NCI-H526 treated with DMSO at 0.1 percent for 48 hours (cell line): ENCODE data around the gene KCNJ12.
"Not testable (repeated sequence)": the region's sequence is repeated elsewhere in the genome, so short reads cannot be mapped to it uniquely, and the experiment has no call there.

Experiments
- DNase-seq: peaks from one replicate; lab custom pipeline; 2025; lab: John Stamatoyannopoulos, UW

KCNJ12 gene

DNA sequence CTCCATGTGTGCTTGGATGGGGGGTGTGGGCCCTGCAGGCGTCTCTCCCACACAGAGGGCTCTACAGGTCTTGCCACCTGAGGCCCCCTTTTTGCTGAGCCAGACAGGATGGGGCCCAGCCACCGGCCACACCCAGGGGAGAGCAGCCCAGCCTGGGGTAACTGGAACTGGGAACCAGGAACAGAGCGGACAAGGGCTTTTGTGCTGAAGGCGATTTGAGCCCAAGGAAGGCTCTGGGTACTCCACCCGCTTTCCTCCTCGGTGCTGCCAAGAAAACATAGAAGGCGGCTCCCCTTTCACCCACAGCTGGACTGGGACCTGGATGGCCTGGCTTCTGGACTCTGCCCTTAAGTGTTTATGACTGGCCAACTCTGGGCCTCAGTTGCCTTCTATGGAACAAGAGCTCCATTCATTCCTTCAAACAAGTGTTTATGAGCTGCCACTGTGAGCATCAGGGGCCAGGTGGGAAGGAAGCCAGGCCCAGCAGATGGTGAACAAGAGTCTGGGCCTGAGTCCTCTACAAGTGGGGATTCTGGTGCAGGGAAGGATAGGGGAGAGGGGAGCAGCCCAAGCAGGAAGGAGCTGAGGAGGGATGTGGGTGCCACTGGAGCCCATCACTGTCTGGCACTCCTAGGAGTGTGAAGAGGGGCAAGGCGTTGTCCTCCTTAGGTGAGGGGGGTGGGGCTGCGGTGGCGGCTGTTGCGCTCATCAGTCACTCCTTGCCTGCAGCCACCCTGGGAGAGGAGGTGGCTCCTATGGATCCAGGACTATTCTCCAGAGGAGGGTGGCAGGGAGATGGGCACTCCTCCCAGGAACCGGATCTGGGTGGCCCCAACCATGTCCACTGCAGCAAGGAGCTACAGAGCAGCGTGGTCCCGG is 46.4 kb downstream of the KCNJ12 start:
- DNase-seq, result not testable (repeated sequence)

DNA sequence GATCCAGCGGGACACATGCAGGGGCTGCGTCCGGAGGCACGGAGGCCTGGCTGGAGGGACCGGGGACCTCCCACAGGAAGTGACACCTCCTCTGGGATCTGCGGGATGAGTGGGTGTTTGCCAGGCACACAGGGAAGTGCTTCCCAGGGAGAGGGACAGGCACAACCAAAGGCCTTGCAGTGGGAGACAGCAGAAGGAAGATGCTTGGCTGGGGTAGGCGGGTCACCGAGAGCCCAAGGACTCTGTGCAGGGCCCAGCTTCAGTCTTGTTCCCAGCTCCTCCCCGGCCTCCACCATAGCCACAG is 47.0 kb downstream of the KCNJ12 start:
- not testable (repeated sequence) for DNase-seq

DNA sequence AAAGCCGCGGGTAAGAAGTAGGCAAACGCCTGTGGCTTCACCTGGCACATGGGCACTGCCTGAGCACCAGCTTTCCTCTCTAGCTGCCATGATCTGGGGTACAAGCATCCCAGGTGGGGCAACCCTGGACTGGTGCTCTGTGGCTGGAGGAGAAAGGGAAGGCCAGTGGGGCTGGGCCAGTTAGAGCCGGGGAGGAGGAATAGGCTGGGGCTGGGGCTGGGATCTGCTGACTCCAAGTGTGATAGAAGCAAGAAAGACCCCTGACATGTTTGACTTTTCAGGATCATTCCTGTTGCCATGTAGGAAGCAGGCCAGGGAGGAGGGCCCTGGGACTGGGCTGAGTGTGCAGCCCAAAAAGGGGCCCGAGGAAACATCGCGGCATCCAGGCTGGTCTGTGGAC is 48.5 kb downstream of the KCNJ12 start:
- not testable (repeated sequence) for DNase-seq

DNA sequence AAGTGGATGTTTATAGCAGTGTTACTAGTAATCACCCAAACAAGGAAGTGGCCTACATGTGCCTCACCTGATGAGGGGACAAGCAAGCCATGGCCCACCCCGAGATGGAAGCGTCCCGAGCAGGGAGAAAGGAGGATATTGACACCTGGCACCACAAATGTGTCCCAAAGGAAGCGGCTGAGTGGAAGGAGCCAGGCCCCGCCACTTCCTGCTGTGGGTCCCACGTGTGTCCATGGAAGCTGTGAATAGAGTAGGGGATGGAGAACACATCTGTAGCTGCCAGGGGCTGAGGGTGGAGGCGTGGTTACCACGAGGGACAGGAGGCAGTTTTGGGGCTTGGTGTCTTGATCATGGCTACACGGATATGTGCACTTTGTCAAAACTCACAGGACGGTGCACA is 49.2 kb downstream of the KCNJ12 start:
- no peak for DNase-seq

DNA sequence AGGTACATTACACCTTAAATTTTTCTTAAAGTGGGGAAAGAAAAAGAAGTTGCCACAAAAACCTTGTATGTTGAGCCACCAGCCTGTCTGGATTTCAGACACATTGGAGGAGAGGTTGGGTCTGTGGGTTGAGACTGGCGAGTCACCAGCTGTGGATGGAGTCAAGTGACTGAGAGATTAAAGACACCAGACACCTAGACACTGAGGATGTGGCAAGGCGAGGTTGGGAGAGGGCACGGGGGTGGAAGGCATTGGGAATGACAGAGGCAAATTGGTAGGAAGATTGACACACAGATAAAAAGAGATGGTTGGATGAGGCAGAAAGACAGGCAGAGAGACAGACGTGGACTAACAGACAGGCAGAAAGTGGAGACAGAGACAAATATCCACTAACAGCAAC is 49.6 kb downstream of the KCNJ12 start:
- no peak for DNase-seq

DNA sequence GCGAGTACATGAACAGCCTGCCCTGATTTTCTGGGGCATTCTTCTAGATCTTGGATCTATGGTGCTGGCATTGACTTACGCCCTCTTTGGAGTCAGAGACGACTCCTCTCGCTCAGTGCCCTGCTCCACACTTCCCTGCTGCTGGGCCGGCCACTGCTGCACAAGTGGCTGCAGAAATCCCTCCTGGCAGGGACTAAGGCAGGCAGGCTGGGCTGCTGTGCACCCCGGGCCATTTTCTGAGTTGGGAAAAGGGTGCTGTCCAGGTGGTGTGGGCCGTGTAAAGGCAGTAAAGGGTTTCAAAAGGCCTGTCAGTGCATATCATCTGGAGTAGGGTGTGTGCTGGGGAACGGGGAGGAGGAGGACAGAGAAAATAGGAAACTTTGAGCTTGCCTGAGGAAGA is 50.1 kb downstream of the KCNJ12 start:
- DNase-seq, result not testable (repeated sequence)

DNA sequence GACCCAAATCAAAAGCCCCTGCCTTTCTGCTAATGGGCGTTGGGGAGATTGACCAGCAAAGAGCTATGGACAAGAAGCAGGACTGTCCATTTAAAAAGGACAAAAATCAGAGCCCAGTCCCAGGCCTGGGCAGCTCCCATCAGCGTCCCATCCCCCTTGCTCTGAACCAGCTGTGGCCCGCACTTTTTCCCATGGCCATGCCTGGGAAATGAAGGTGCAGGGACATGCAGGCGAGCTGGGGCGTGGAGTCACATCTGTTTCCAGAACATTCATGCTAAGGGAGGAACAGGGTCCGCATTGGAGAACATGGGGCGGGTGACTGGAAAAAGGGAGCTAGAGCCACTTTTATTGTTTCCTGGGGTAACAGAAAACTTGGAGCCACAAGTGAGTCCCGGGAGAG is 50.7 kb downstream of the KCNJ12 start:
- not testable (repeated sequence) for DNase-seq

DNA sequence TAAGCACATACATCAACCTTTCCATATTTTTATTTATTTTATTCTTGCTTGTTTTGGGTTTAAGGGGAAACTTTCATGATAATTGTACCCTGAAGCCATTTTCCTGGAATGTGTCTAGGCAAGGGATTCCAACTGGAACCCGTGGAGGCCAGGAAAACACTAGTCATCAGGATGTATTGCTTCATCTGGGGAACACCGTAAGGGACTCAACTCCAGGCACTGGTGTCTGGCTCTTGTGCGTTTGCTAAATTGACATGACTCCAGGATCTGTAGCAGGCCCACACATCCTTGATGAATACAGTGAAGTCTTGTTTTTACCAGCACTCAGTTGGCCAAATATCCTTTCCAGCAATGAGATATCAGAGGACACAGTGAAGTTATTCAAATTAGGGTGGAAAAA is 51.6 kb downstream of the KCNJ12 start:
- DNase-seq, result not testable (repeated sequence)

DNA sequence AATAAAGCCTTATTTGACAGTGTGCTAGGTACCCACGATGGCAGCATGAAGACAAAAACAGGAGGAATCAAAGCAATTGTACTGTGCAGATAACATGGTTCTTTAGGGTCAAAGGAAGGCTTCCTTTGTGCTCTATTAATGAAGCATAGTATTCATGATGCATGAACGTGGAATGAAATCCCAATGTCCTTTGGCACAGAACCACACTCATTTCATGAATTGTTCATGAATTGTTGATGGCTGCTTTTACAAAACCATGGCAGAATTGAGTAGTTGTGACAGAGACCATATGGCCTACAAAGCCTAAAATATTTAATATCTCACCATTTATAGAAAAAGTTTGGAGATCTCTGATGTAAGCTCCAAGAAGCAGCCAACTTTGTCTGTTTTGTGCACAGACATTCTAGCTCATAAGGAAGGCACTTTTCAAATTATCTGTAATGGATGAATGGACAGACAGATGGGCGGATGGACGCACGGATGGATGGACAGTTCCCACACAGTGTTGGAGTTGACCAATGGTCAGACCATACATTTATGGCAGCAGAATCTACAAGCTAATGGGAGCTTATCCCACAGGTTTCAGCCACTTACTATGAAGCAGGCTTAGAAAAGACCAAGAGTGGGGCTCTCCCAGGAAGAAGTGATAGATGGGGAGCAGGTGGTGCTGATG is 52.7 kb downstream of the KCNJ12 start:
- not testable (repeated sequence) for DNase-seq

DNA sequence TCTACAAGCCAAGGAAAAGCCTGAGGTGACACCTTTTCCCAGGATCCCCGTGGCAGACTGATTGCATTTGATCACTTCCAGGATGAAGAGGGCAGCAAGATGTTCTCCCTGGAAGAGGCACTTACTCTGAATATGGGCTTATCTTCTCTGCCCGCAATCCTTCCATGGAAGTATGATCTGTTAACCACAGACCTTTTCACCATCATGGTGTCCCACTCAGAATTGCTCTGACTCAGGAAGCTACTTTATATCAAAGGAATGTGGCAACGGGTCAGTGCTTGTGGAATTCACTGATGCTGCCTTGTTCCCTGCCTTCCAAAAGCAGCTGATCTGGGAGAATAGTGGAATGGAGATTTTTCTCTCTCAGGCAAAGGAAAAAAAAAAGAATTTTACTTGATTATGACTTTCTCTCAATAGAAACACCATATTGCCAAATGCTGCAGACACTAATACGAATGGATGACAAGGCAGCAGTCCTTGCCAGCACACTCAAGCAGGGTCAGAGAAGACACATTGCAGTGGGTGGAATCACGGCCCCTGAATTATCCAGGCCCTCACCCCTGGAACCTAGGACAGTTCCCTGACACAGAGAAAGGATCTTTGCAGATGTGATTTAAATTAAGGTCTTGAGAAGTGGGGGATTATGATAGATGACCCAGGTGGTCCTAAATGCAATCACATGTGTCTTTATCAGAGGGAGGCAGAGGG is 53.9 kb downstream of the KCNJ12 start:
- DNase-seq, result not testable (repeated sequence)

DNA sequence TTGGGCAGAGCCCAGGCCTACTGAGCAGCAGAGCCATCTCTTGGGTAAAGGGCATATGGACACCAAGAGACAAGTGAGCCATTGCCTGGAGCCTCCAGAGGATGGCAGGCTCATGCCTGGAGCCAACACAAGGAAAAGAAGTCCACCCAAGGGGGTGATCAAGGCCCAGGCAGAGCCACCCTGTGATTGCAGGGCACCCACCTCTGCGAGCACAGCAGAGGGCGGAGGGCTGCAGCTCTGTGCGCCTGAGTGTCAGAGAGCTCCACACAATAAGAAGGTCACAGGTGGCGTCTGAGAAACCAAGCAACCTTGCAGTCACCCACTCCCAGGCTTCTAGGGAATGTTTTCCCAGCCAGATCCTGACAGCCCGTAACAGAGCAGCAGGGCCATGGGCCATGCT is 57.8 kb downstream of the KCNJ12 start:
- DNase-seq, result not testable (repeated sequence)

DNA sequence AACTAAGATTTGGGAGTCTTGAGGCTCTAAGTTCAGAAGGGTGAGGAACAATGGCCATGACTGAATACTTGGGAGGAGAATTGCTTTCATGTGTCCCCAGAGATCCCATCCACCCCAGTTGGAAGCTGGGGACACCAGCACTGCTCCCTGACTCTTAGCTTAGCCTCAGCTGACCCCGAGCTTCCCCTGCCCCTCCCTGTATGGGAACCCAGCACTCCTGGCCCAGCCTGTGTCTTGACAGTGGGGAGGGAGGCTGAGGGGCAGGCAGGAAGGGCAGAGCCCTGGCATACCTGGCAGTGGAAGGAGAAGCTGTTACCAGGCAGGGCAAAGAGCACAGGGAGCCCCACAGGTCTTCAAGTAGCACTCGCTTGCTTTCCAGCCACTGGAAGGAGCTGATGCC is 58.8 kb downstream of the KCNJ12 start:
- not testable (repeated sequence) for DNase-seq

DNA sequence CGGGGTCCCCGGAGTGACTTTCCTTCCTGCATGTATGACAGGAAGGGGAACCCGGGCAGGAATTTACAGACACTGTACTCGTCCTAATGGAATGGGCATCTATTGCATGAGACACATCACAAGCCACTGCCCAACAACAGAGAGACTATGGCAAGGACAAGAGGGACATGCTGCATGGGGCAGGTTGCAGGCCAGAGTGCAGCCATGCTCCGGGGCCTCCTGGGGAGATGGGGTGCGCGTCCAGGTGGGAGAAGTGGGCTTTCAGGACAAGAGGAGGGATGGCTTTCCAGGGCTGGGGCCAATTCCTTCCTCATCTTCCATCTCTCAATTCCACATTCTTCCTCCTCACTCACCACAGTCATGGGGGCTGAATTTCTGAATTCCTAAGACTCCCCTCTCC is 60.3 kb downstream of the KCNJ12 start:
- DNase-seq, result not testable (repeated sequence)

DNA sequence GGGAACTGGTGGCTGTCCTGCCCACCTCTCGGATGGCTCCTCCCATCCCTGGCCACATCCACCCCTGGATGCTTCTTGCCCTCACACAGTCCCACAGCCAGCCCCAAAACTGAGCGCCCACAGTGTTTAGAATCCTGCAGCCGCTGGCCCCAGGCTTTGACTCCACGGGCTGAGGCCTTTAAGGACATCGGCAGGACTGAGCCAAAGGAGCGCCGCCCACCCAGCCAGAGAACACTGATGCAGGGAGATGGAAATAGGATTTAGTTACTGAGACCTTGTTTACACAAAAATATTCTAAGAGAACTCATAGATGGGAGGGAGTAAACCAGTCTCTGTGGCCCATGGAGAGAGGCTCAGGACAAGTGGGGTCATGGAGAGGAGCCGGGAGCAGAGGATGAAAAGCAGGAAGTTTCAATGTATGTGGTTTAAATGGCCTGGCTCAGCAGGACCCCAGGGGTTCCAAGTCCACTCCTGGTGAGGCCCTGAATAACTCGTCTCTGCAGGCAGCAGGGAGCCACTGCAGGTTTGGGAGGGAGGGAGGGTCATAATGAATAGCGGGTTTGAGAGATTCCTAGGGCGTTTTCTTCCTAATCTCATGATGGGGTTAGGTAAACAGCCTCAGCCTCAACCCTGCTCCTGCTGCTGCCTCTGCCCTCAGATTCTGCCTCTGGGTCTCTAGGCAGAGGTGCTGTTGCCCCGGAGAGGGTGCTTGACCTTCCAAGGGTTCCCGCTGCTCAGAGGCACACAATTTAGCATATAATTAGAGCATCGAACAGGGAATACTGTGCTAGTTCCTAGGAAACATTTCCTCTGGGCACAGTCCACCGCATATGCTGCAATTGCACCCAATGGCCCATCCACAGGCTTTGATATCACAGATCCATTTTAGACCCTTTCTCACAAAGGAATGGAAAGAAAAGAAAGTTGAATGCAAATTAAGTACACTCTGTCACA is 61.0 kb downstream of the KCNJ12 start:
- DNase-seq, result not testable (repeated sequence)

DNA sequence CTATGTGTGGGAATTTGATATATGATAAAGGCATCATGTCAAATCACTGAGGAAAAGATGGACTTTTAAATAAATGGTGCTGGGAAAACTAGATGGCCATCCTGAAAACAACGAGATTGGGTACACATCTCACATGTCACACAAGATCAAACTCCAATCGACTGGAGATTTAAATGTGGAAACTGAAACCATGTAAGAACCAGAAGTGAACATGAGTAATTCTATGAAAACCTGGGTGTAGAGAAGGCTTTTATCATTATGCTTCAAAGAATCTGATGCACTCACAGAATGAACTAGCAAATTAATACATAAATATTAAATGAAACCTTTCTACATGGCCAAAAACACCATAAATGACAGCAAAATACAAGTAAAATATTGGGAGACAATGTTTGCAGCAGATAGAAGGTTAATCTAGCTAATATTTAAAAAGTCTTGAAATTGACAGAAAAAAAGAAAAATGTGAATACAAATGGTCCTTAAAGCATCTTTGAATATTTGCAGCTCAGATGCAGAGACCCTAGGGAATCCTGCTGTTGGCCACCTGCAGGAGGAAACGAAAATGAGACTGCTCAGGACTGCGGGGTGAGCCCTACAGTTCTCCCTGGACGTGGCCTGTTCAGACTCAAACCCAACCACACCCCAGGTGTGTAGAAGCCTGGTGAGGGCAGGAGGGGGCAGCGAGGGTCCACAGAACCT is 62.3 kb downstream of the KCNJ12 start:
- not testable (repeated sequence) for DNase-seq

DNA sequence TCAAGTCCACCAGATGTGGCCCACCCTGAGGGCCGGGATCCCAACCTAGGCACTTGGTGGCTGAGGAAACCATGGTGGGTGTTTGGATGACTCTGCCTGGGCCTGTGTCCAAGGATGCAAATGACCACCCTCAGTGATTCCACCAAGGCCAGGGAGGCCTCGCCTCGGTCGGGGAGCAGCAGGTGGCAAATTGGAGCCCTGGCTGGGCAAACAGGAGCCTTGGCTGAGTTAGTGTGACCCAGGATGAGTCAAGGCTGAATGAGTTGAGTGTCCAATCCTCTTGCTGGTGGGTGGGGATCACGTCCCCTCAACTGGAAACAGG is 62.8 kb downstream of the KCNJ12 start:
- not testable (repeated sequence) for DNase-seq

DNA sequence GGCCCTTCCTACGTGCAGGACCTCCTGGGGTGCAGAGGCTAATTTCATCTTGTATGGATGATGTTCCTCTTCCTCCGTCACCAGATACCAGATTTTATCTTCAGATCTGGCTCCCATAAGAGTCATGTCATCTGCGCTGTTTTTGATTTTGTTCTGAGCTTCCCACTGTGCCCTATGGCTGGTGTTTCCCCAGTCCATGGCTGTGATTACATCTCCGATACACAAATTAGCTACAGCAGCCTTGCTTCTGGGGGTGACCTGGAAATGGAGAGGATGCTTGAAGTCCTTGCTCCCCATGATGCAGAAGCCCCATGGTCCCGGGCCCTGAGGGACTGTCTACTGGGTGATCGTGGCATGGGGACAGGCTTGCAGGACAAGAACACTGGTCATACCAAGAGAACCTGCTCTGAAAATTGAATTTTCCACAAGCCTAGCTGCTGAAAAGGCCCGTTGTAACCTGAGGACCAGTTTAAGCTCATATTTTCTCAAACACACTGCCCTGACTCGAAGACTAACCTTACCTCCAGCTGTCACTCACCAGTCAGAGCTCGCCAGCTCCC is 69.0 kb downstream of the KCNJ12 start:
- DNase-seq, result no peak

DNA sequence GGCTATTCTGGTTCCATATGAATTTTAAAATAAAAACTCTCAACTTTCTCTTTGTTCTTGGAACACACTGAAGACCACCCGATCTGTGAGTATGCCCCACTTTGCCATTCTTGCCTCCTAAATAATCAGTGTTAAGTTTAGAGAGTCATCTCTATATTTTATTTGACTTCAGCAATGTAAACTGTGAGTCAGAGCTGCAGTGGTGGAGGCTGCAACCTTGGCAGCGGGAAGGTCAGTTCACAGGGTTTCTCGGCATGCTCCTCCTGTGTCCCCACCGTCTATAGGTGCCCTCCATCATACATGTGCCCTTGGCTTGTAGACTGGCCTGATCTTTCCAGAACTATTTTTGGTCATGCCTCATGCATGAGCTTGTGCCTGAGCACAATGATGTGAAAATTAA is 71.4 kb downstream of the KCNJ12 start:
- not testable (repeated sequence) for DNase-seq

DNA sequence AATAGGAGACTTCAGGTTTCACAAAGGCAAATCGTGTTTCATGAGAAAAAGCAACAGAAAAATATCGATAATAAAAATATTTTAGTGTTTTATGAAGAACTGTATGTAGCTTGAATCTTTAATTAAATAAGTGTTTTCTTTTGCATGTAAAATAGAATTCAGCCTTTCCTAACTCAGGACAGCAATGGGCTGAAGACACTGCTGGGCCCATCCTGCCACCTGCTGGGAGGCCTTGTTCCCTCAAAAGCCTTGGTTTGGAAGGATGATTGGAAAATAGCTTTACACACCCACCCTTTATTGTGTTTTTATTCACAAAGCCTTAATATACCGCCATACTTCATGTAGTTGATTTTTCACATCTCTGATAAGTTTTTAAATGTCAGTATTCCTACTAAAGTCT is 73.7 kb downstream of the KCNJ12 start:
- not testable (repeated sequence) for DNase-seq

DNA sequence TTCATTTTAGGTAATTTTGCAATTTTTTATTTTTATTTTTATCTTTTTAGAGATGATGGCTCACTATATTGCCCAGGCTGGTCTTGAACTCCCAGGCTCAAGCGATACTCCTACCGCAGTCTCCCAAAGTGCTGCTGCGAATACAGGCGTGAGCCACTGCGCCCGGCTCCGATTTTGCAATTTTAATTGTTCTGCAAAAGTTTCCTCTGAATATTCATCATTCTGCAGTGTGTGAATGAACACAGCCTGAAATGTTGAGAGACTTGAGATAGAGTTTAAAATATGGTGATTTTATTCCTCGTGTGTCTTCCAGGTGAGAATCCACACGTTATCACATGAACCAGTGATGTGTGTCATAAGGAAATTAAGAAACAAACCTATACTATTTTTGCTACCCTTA is 75.8 kb downstream of the KCNJ12 start:
- no peak for DNase-seq
